ENCODE measurements around the gene GALNT10.

- no peak for TF ChIP-seq POLR2A (IDR thresholded peaks at IDR 0.05)
- no peak for TF ChIP-seq CTCF (IDR thresholded peaks at IDR 0.05)
Measured at GRCh38 chr5:154285661-154286408, 95.3 kb downstream of the GALNT10 start.
